Measurements from ENCODE around the gene HAPLN2. TPM values are rescaled to one million over a fixed set of nuclear protein-coding genes. Genes with fewer than 3 reads are reported as not detected.
"Not testable (repeated sequence)": the region's sequence is repeated elsewhere in the genome, so short reads cannot be mapped to it uniquely, and the experiment has no call there.

Gene HAPLN2
- total and polyA plus RNA-seq, 2 experiments from 2014 or later, result not detected

GRCh38 chr1:156586323-156586722 is 32.9 kb upstream of the HAPLN2 start:
- Histone ChIP-seq H3K36me3 (replicated peaks; ENCODE audit: insufficient read depth, low read depth) (no peaks in the 10 kb centered on the region), H3K79me2 (no peaks in the 10 kb centered on the region)
- 65% methylated on average over 4 of the region's 4 CpGs for WGBS (ENCODE audit: low lambda C conversion rate, missing lambda C conversion rate)

GRCh38 chr1:156586892-156587477 is 32.2 kb upstream of the HAPLN2 start:
- no peak for DNase-seq (ENCODE audit: low spot score)
- no peak overlapping the region for H2AFZ ChIP-seq
- no peaks in the 10 kb centered on the region for H3K4me1 ChIP-seq (ENCODE audit: insufficient read depth)
- no peaks in the 10 kb centered on the region for H3K27me3 ChIP-seq
- no peak for TF ChIP-seq EZH2 (IDR thresholded peaks at IDR 0.05; ENCODE audit: borderline replicate concordance)
- no peak for TF ChIP-seq EZH2phosphoT487 (IDR thresholded peaks at IDR 0.05; ENCODE audit: low read depth, severe bottlenecking, unreplicated experiment)
- TF ChIP-seq, protein P1, sequence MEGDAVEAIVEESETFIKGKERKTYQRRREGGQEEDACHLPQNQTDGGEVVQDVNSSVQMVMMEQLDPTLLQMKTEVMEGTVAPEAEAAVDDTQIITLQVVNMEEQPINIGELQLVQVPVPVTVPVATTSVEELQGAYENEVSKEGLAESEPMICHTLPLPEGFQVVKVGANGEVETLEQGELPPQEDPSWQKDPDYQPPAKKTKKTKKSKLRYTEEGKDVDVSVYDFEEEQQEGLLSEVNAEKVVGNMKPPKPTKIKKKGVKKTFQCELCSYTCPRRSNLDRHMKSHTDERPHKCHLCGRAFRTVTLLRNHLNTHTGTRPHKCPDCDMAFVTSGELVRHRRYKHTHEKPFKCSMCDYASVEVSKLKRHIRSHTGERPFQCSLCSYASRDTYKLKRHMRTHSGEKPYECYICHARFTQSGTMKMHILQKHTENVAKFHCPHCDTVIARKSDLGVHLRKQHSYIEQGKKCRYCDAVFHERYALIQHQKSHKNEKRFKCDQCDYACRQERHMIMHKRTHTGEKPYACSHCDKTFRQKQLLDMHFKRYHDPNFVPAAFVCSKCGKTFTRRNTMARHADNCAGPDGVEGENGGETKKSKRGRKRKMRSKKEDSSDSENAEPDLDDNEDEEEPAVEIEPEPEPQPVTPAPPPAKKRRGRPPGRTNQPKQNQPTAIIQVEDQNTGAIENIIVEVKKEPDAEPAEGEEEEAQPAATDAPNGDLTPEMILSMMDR (IDR thresholded peaks at IDR 0.05; ENCODE audit: poor library complexity), result no peak
- H3K4me3 ChIP-seq, result no peak overlapping the region
- no peaks in the 10 kb centered on the region for H3K36me3 ChIP-seq (replicated peaks; ENCODE audit: insufficient read depth, low read depth)
- no peak overlapping the region for H3K4me2 ChIP-seq
- no peaks in the 10 kb centered on the region for H4K20me1 ChIP-seq (ENCODE audit: insufficient read depth, poor library complexity, severe bottlenecking)
- no peaks in the 10 kb centered on the region for H3K9me3 ChIP-seq (ENCODE audit: low read depth)
- WGBS (ENCODE audit: low lambda C conversion rate, missing lambda C conversion rate), result 88% methylated on average over 3 of the region's 3 CpGs
- H3K9me2 ChIP-seq (replicated peaks; ENCODE audit: insufficient read depth), result no peaks in the 10 kb centered on the region
- H3K27ac ChIP-seq, result no peak overlapping the region
- peaks cover 2% of the 10 kb centered on the region for H3K79me2 ChIP-seq

More at GRCh38 chr1:156586323-156586722, 32.9 kb upstream of the HAPLN2 start:
- no peak for DNase-seq (ENCODE audit: low spot score)
- H3K4me3 ChIP-seq, result no peak overlapping the region
- TF ChIP-seq EZH2 (IDR thresholded peaks at IDR 0.05; ENCODE audit: borderline replicate concordance), result no peak
- TF ChIP-seq EZH2phosphoT487 (IDR thresholded peaks at IDR 0.05; ENCODE audit: low read depth, severe bottlenecking, unreplicated experiment), result no peak
- TF ChIP-seq, protein P1 (IDR thresholded peaks at IDR 0.05; ENCODE audit: poor library complexity), result no peak
- no peaks in the 10 kb centered on the region for H3K9me2 ChIP-seq (replicated peaks; ENCODE audit: insufficient read depth)
- no peaks in the 10 kb centered on the region for H3K9me3 ChIP-seq (ENCODE audit: low read depth)
- no peaks in the 10 kb centered on the region for H3K4me1 ChIP-seq (ENCODE audit: insufficient read depth)
- no peak overlapping the region for H3K27ac ChIP-seq
- no peak overlapping the region for H2AFZ ChIP-seq
- no peak overlapping the region for H3K4me2 ChIP-seq
- H3K27me3 ChIP-seq, result no peaks in the 10 kb centered on the region
- no peaks in the 10 kb centered on the region for H4K20me1 ChIP-seq (ENCODE audit: insufficient read depth, poor library complexity, severe bottlenecking)

DNA sequence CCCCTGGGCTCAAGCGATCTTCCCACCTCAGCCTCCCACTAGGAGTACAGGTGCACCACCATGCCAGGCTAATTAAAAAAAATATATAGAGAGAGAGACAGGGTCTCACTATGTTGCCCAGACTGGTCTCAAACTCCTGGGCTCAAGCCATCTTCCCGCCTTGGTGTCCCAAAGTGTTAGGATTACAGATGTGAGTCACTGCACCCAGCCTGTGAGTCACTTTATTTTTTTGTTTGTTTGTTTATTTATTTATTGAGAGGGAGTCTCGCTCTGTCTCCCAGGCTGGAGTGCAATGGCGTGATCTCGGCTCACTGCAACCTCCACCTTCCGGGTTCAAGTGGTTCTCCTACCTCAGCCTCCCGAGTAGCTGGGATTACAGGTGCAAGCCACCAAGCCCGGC is 31.3 kb upstream of the HAPLN2 start:
- H3K27me3 ChIP-seq; H3K9me2 ChIP-seq (replicated peaks; ENCODE audit: insufficient read depth); H3K27ac ChIP-seq; H4K20me1 ChIP-seq (ENCODE audit: insufficient read depth, poor library complexity, severe bottlenecking); H3K36me3 ChIP-seq (replicated peaks; ENCODE audit: insufficient read depth, low read depth); H3K4me2 ChIP-seq; H3K4me3 ChIP-seq; DNase-seq (ENCODE audit: low spot score); H2AFZ ChIP-seq; H3K9me3 ChIP-seq (ENCODE audit: low read depth); H3K4me1 ChIP-seq (ENCODE audit: insufficient read depth): not testable (repeated sequence)
- peaks cover 11% of the 10 kb centered on the region for H3K79me2 ChIP-seq
- 87% methylated on average over 8 of the region's 8 CpGs for WGBS (ENCODE audit: low lambda C conversion rate, missing lambda C conversion rate)

DNA sequence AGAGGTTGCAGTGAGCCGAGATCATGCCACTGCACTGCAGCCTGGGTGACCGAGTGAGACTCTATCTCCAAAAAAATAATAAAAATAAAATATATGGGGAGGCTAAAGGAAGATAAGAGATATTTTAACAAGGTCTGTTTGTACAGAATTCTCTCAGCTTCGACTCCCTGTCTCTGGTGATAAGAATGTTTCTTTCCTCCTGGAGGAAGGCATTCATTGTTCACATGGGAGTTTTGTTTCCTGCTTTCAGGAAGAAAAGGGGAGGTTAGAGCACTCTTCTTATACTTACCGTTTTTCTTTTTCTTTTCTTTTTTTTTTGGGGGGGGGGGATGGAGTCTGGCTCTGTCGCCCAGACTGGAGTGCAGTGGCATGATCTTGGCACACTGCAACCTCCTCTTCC is 29.7 kb upstream of the HAPLN2 start:
- Histone ChIP-seq H3K27ac (no peak overlapping the region), H3K9me2 (replicated peaks; ENCODE audit: insufficient read depth) (no peaks in the 10 kb centered on the region), H3K36me3 (replicated peaks; ENCODE audit: insufficient read depth, low read depth) (no peaks in the 10 kb centered on the region), H3K9me3 (ENCODE audit: low read depth) (no peaks in the 10 kb centered on the region), H3K4me1 (ENCODE audit: insufficient read depth) (peaks cover 3% of the 10 kb centered on the region), H3K27me3 (no peaks in the 10 kb centered on the region), H4K20me1 (ENCODE audit: insufficient read depth, poor library complexity, severe bottlenecking) (no peaks in the 10 kb centered on the region), H3K79me2 (peaks cover 12% of the 10 kb centered on the region), H3K4me2 (no peak overlapping the region), H3K4me3 (no peak overlapping the region), H2AFZ (no peak overlapping the region)
- WGBS (ENCODE audit: low lambda C conversion rate, missing lambda C conversion rate), result 76% methylated on average over 5 of the region's 5 CpGs
- TF ChIP-seq EZH2 (IDR thresholded peaks at IDR 0.05; ENCODE audit: borderline replicate concordance), result no peak
- TF ChIP-seq, protein P1 (IDR thresholded peaks at IDR 0.05; ENCODE audit: poor library complexity), result no peak
- no peak for TF ChIP-seq EZH2phosphoT487 (IDR thresholded peaks at IDR 0.05; ENCODE audit: low read depth, severe bottlenecking, unreplicated experiment)
- DNase-seq (ENCODE audit: low spot score), result no peak

All from hepatocyte (in vitro differentiated cells).